H1 (cell line): ENCODE data around the gene RBP3.

Source experiments
- CBX8 ChIP-seq: fragments of 300-800, 300-1000 bp; sonication (generic); IDR thresholded peaks from 2 replicates; pipeline ENCODE4 v1.7.1; 2016; ENCODE audit warnings: low read depth, low read length, borderline replicate concordance
- CTCF ChIP-seq, 3 experiments: IDR thresholded peaks; 1 replicate in 2 of 3; 2 replicates in 1 of 3; pipeline versions ENCODE4 v1.5.1 to v1.6.1; 2011; ENCODE audit warnings: low read length in 3 of 3, mild to moderate bottlenecking in 3 of 3, inconsistent platforms in 2 of 3, low read depth in 1 of 3, moderate library complexity in 1 of 3; ENCODE audit not compliant: insufficient read depth in 1 of 3; ENCODE audit errors: control extremely low read depth in 1 of 3
- POLR2AphosphoS5 ChIP-seq: IDR thresholded peaks from 2 replicates; pipeline ENCODE4 v1.6.1; 2011; ENCODE audit warnings: low read depth, low read length

- TF ChIP-seq POLR2AphosphoS5 (no peak), CTCF (IDR thresholded peaks at IDR 0.05; ENCODE audit: control extremely low read depth in 1 of 3, insufficient read depth in 1 of 3, low read depth in 1 of 3, low read length in 3 of 3) (no peak), CBX8 (no peak)
Measured at GRCh38 chr10:47307381-47307780, 40.8 kb upstream of the RBP3 start.
